Measurements from ENCODE around the gene SLC48A1.

Gene SLC48A1

DNA sequence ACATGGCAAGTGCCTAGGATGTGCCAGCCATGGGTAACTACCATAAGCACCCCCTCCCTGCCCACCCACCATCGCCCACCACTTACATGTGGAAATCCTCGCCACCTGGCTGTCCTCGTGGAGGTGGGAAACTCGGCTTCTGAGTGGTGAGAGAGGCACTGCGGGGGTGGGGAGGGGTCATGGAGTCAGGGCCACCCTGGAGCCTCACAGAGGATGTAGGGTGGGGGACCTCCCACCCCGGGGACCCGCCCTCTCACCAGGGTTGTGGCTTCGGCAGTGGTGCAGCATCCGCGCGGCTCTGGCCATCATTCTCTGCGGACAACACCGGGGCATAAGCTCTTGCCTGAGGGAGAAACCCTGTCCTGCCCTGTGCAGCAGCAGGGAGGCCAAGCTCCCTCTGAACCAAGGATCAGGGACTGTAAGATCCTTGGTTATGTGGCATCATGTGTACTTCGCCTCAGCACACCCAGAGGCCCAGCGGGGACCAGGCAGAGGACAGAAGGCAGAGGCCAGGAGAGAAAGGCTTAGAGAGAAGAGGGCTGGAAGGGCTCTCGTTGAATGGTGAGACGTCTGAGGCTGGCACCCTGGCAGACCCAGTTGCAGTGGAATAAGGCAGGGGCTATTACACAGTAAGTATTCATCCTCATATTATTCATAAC, 35.0 kb upstream of the SLC48A1 start:
- peaks cover 3% of the 10 kb centered on the region for H3K36me3 Mint-ChIP-seq (ENCODE audit: insufficient read depth)
- H3K4me3 Mint-ChIP-seq: no peak overlapping the region
- H3K9me3 Mint-ChIP-seq: no peaks in the 10 kb centered on the region
- H3K4me1 Mint-ChIP-seq: peaks cover 35% of the 10 kb centered on the region
- DNase-seq (ENCODE audit: low spot score in 2 of 2): no peak
- no peak for ATAC-seq (replicated peaks; ENCODE audit: extremely low read depth, poor library complexity, severe bottlenecking)
- H3K27me3 Mint-ChIP-seq: peaks cover under 1% of the 10 kb centered on the region
- H3K27ac Mint-ChIP-seq (ENCODE audit: low read depth): no peak overlapping the region

DNA sequence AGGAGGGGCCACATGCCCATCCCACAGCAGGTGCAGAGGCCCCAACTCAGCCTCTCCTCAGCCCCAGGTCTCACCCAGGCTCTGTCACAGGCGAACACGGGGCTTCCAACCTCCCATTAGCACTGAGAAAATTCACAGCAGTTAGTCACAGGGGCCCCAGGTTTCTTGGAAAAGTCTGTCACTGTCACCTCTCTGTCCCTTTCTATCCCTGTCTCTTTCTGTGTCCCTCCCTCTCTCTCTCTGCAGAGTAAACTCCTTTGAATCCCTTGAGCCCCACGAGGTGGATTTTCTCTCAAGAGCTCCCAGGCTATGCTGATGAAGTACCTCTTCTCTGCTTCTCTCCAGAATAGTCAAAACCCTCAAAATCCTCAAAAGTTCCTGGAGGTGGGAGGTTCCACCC, 33.7 kb upstream of the SLC48A1 start:
- DNase-seq (ENCODE audit: low spot score in 2 of 2) (no peak), ATAC-seq (replicated peaks; ENCODE audit: extremely low read depth, poor library complexity, severe bottlenecking) (no peak)
- Mint-ChIP-seq H3K27ac (ENCODE audit: low read depth) (no peak overlapping the region), H3K27me3 (peaks cover 13% of the 10 kb centered on the region), H3K4me3 (no peak overlapping the region), H3K36me3 (ENCODE audit: insufficient read depth) (peaks cover 3% of the 10 kb centered on the region), H3K9me3 (no peaks in the 10 kb centered on the region), H3K4me1 (peaks cover 43% of the 10 kb centered on the region)

DNA sequence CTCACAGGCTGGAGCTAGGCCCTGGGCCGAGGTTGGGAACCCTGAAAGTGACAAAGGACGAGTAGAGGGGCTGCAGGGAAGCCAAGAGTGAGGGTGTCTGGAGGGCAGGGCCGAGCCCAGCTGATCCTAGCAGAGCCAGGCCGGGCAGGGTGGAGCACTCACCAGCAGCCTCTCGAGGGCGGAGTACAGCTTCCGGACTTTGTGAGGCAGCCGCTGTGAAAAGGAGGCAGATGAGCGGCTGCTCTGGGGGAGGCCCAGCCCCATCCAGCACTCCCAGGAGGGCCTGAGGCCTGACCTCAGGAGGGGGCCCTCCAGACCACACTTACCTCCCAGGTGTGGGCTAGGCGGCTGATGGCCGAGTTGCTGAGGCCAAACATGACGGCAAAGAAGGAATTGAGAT, 33.1 kb upstream of the SLC48A1 start:
- H3K27ac Mint-ChIP-seq (ENCODE audit: low read depth): no peak overlapping the region
- no peak for DNase-seq (ENCODE audit: low spot score in 2 of 2)
- no peaks in the 10 kb centered on the region for H3K9me3 Mint-ChIP-seq
- peak overlapping the region; percentile 27 for H3K4me3 Mint-ChIP-seq
- peaks cover 3% of the 10 kb centered on the region for H3K36me3 Mint-ChIP-seq (ENCODE audit: insufficient read depth)
- peaks cover 20% of the 10 kb centered on the region for H3K27me3 Mint-ChIP-seq
- no peak for ATAC-seq (replicated peaks; ENCODE audit: extremely low read depth, poor library complexity, severe bottlenecking)
- H3K4me1 Mint-ChIP-seq: peaks cover 43% of the 10 kb centered on the region

DNA sequence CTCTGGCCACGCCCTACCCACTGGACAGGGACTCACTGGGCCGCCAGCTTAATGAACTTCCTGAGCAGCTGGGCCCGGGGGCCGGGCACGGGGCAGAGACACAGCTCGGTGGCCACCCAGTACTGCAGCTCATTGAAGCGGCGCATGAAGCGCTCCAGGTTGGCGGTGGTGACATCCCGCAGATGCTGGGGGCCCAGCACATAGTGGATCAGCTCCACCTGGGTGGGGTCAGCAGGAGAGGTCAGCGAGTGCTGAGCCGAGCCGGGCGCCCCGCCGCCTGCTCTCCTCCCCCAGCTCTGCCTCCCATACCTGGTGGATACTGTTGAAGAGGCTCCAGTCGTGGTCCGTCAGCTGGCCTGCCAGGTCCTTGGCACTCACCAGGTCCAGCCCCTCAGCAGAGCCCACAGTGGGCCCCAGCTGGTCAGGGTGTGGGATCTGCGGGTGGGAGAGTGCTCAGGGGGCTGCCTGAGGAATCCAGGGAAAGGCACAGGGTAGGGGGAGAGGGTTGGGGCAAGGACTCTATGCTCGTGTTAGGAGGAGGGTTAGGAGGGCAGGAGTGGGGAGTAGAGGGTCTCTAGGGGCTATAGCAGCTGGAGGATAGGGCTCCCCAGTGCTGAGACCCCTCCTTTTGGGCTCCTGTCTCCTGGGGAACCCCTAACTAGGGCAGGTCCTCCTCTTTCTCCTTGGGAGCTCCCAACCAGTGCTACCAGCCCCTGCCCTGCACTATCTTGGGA, 32.3 kb upstream of the SLC48A1 start:
- Mint-ChIP-seq H3K4me3 (peak overlapping the region; percentile 27), H3K27me3 (peaks cover 28% of the 10 kb centered on the region), H3K27ac (ENCODE audit: low read depth) (no peak overlapping the region), H3K9me3 (no peaks in the 10 kb centered on the region), H3K4me1 (peaks cover 43% of the 10 kb centered on the region), H3K36me3 (ENCODE audit: insufficient read depth) (peaks cover 5% of the 10 kb centered on the region)
- DNase-seq (ENCODE audit: low spot score in 2 of 2): no peak
- ATAC-seq (replicated peaks; ENCODE audit: extremely low read depth, poor library complexity, severe bottlenecking): no peak

GRCh38 chr12:47741340-47741703, 31.7 kb upstream of the SLC48A1 start:
- Mint-ChIP-seq H3K4me1 (peaks cover 43% of the 10 kb centered on the region), H3K36me3 (ENCODE audit: insufficient read depth) (peaks cover 5% of the 10 kb centered on the region), H3K4me3 (peak overlapping the region; percentile 0), H3K9me3 (no peaks in the 10 kb centered on the region), H3K27me3 (peaks cover 33% of the 10 kb centered on the region), H3K27ac (ENCODE audit: low read depth) (no peak overlapping the region)
- DNase-seq (ENCODE audit: low spot score in 2 of 2) (peak; percentile 63 to 74), ATAC-seq (replicated peaks; ENCODE audit: extremely low read depth, poor library complexity, severe bottlenecking) (peak; percentile 80)

DNA sequence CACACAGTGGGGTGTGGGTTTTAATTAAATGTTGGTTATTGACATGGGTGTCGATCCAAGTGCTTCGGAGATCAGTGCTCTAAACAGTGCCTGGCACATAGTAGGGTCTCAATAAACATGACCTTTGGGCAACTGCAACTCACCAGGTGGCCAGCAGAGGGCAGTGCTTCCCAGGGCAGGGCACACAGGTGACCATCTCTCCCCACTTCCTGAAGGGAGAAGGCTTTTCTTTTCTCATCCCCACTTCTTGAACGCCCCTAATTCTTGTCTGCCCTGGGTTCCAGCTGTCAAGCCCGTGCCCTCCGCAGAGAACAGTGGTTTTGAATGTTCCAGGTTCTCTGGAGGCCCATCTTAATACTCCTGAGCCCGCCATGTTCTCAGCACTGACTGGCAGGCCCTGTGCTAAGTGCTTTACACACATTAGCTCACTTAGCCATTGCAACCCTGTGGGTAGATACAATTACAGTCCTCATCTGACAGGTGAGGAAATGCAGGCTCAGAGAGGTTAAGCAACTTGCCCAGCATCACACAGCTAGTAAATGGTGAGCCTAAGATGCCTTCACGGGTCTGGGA, 30.7 kb upstream of the SLC48A1 start:
- H3K27me3 Mint-ChIP-seq: peaks cover 39% of the 10 kb centered on the region
- no peaks in the 10 kb centered on the region for H3K9me3 Mint-ChIP-seq
- peaks cover 5% of the 10 kb centered on the region for H3K36me3 Mint-ChIP-seq (ENCODE audit: insufficient read depth)
- no peak overlapping the region for H3K4me3 Mint-ChIP-seq
- H3K27ac Mint-ChIP-seq (ENCODE audit: low read depth): no peak overlapping the region
- H3K4me1 Mint-ChIP-seq: peaks cover 38% of the 10 kb centered on the region
- DNase-seq (ENCODE audit: low spot score in 2 of 2): peak; percentile 35 to 56
- ATAC-seq (replicated peaks; ENCODE audit: extremely low read depth, poor library complexity, severe bottlenecking): peak; percentile 27

GRCh38 chr12:47743311-47743860, 29.7 kb upstream of the SLC48A1 start:
- H3K4me3 Mint-ChIP-seq: no peak overlapping the region
- peaks cover 5% of the 10 kb centered on the region for H3K36me3 Mint-ChIP-seq (ENCODE audit: insufficient read depth)
- H3K27me3 Mint-ChIP-seq: peaks cover 39% of the 10 kb centered on the region
- DNase-seq (ENCODE audit: low spot score in 2 of 2): no peak
- no peak overlapping the region for H3K27ac Mint-ChIP-seq (ENCODE audit: low read depth)
- no peaks in the 10 kb centered on the region for H3K9me3 Mint-ChIP-seq
- peaks cover 36% of the 10 kb centered on the region for H3K4me1 Mint-ChIP-seq
- ATAC-seq (replicated peaks; ENCODE audit: extremely low read depth, poor library complexity, severe bottlenecking): no peak

DNA sequence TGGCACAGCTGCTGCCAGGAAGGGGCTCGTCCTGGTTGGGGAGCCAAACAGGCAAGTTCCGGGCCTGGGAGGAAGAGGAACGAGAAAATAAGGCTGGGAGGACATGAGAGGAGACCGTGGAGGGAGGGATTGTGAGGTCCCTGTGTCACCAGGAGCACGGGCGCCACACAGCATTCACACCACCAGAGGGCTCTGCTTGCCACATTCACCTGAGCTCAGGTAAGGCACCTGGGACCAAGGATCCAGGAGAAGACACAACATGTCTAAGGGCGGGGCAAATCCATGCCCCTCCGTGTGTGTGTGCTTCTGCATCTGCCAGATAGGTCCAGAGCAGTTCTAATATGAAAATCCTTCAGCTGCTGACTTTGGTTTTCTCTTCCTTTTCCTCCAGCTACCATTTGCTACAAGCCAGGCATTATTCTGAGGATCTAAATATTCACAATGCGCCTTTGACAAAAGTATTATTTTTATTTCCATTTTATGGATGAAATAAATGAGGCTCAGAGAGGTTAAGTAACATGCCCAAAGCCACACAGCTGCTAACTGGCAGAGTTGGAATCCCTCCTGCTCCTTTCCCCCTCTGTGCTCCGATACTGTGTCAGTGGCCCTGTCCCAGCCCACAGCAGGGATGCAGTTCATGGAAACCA, 28.9 kb upstream of the SLC48A1 start:
- H3K36me3 Mint-ChIP-seq (ENCODE audit: insufficient read depth): peaks cover 5% of the 10 kb centered on the region
- ATAC-seq (replicated peaks; ENCODE audit: extremely low read depth, poor library complexity, severe bottlenecking) (no peak), DNase-seq (ENCODE audit: low spot score in 2 of 2) (peak in 1 of 2 donors; percentile 25)
- H3K4me1 Mint-ChIP-seq: peaks cover 36% of the 10 kb centered on the region
- H3K4me3 Mint-ChIP-seq: no peak overlapping the region
- H3K27ac Mint-ChIP-seq (ENCODE audit: low read depth): no peak overlapping the region
- H3K9me3 Mint-ChIP-seq: no peaks in the 10 kb centered on the region
- peaks cover 39% of the 10 kb centered on the region for H3K27me3 Mint-ChIP-seq

DNA sequence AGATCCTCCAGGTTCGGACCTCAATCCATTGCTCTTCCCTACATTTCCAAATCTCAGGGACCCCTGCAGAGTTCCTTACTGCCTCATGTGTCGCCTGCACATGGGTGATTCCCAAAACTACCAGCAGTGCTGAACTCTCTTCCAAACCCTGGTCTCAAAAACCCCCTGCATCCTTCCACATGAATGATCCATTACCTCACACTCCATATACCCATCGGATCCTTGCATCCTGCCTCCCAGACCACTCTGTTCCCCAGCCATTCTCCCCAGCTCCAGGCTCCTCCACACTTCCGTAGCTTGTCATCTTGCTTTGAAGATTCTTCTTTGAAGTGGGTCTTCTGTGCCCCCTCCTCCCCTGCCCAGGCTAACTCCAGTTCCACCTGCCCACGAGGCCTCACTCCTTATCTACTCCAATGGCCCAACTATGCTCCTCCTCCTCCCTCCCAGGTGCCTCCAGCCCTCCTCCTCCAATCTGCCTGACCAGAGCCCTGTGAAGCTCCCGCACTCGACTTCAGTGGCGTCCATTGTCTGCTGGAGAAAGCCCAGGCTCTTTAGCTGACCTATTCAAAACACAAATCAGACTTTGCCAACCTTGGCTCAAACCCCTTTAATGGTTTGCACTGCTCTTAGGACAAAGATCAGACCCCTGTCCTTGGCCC, 28.1 kb upstream of the SLC48A1 start:
- H3K27ac Mint-ChIP-seq (ENCODE audit: low read depth): no peak overlapping the region
- H3K4me1 Mint-ChIP-seq: peaks cover 30% of the 10 kb centered on the region
- H3K9me3 Mint-ChIP-seq: no peaks in the 10 kb centered on the region
- no peak for ATAC-seq (replicated peaks; ENCODE audit: extremely low read depth, poor library complexity, severe bottlenecking)
- H3K27me3 Mint-ChIP-seq: peaks cover 39% of the 10 kb centered on the region
- peaks cover 5% of the 10 kb centered on the region for H3K36me3 Mint-ChIP-seq (ENCODE audit: insufficient read depth)
- no peak for DNase-seq (ENCODE audit: low spot score in 2 of 2)
- H3K4me3 Mint-ChIP-seq: no peak overlapping the region

DNA sequence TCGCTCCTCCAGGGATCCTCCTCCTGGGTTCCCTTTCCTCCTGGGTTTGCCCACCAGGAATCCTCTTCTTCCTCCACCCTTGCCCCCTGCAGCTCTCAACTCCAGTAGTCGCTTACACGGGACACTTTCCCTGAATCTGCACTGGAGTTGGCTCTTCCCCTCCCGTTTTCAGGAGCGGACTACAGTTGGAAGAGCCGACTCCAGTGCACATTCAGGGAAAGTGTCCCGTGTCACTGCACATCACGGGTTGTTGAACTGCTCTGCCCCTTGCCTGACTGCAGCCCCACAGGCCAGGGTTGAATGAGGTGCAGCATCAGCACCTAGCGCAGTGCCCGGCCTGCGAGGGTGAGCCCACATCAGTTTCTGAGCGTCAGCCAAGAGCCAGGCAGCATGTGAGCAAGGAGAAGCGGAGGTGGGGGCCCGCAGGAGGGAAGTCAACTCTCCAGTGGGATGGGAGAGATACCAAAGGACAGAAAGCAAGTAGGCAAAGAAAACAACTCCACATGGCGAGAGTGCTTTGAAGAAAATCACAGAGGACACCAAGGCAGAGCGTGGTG, 27.5 kb upstream of the SLC48A1 start:
- Mint-ChIP-seq H3K4me3 (no peak overlapping the region), H3K27me3 (peaks cover 39% of the 10 kb centered on the region), H3K36me3 (ENCODE audit: insufficient read depth) (peaks cover 5% of the 10 kb centered on the region), H3K27ac (ENCODE audit: low read depth) (no peak overlapping the region), H3K9me3 (no peaks in the 10 kb centered on the region), H3K4me1 (peaks cover 23% of the 10 kb centered on the region)
- DNase-seq (ENCODE audit: low spot score in 2 of 2): no peak
- ATAC-seq (replicated peaks; ENCODE audit: extremely low read depth, poor library complexity, severe bottlenecking): no peak

DNA sequence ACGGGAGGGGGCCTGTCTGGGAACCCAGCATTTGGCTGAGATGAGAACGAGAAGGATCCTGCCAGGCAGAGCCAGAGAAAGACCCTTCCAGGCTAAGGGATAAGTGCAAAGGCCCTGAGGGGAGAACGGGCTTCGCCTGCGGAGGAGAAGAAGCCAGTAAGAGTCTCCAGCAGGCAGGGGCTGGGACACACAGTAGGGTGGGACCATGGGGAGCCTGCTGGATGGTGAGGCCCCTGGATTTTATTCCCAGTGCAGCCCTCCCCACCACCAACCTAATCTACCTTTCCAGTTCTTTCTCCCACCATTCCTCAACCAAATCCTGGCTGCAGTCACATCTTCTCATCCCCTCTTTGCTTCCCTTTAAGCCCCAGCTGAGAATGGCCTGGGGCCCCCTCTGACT, 27.0 kb upstream of the SLC48A1 start:
- ATAC-seq (replicated peaks; ENCODE audit: extremely low read depth, poor library complexity, severe bottlenecking) (no peak), DNase-seq (ENCODE audit: low spot score in 2 of 2) (no peak)
- Mint-ChIP-seq H3K9me3 (no peaks in the 10 kb centered on the region), H3K4me3 (no peak overlapping the region), H3K27ac (ENCODE audit: low read depth) (no peak overlapping the region), H3K4me1 (peaks cover 18% of the 10 kb centered on the region), H3K36me3 (ENCODE audit: insufficient read depth) (peaks cover 5% of the 10 kb centered on the region), H3K27me3 (peaks cover 39% of the 10 kb centered on the region)

- Mint-ChIP-seq H3K27ac (ENCODE audit: low read depth) (no peak overlapping the region), H3K9me3 (no peaks in the 10 kb centered on the region), H3K27me3 (peaks cover 39% of the 10 kb centered on the region), H3K4me3 (no peak overlapping the region), H3K36me3 (ENCODE audit: insufficient read depth) (peaks cover 2% of the 10 kb centered on the region), H3K4me1 (peaks cover 14% of the 10 kb centered on the region)
- no peak for ATAC-seq (replicated peaks; ENCODE audit: extremely low read depth, poor library complexity, severe bottlenecking)
- DNase-seq (ENCODE audit: low spot score in 2 of 2): no peak
Observed at GRCh38 chr12:47746523-47746922, 26.5 kb upstream of the SLC48A1 start.
